Cardiac ventricle fibroblast (primary cell): ENCODE measurements around the gene TBC1D3I. TPM values are rescaled to one million over a fixed set of nuclear protein-coding genes. Genes with fewer than 3 reads are reported as not detected.

Experiments used
- total RNA-seq: library from RNA; depleted of rRNA; stranded (reverse); fragments of >200 nt; gene quantifications from 2 replicates; pipeline ENCODE4 v1.2.3, GENCODE V29; 2015

The TBC1D3I gene
- not detected in 2 replicates for total RNA-seq

GRCh38 chr17:36264470-36264869 lies at the start of gene TBC1D3I:
TBC1D3I (minus strand) TSS chr17:36264570; CDS start chr17:36262985, 1,585 bp downstream.

GRCh38 chr17:36210439-36211211 lies 53.7 kb downstream of the TBC1D3I start, which contains the start of gene CCL4L2:
CCL4L2 (plus strand) TSS chr17:36211063.

Other genes with a start within 250 kb of the TBC1D3I start
- not detected in 2 replicates for gene CCL23, start 246.6 kb downstream of the TBC1D3I start, total RNA-seq
- not detected in 2 replicates for gene CCL18, start 200.3 kb downstream of the TBC1D3I start, total RNA-seq
- gene CCL3, start 174.4 kb downstream of the TBC1D3I start, total RNA-seq, result not detected in 2 replicates
- gene CCL4, start 160.7 kb downstream of the TBC1D3I start, total RNA-seq, result not detected in 2 replicates
- 0.62 and 2.0 TPM in 2 replicates for gene TBC1D3B, start 87.9 kb downstream of the TBC1D3I start, total RNA-seq
- gene CCL3L1, start 67.8 kb downstream of the TBC1D3I start, total RNA-seq, result not detected in 2 replicates
- 0.56 TPM in 1 of 2 replicates, not detected in the other for gene CCL4L2, start 53.5 kb downstream of the TBC1D3I start, total RNA-seq
- not detected in 2 replicates for gene TBC1D3G, start 59.3 kb upstream of the TBC1D3I start, total RNA-seq
- not detected in 2 replicates for gene TBC1D3H, start 123.9 kb upstream of the TBC1D3I start, total RNA-seq
- 28.8 and 31.3 TPM in 2 replicates for gene ZNHIT3, start 222.1 kb upstream of the TBC1D3I start, total RNA-seq